ENCODE results near the gene NDP.

The NDP gene

GRCh38 chrX:43973249-43974099 lies at the start of gene NDP:
Gene NDP (minus strand): TSS chrX:43973390. CDS start chrX:43958645, 14,745 bp downstream.
- intact Hi-C loops (cut with DNase I) = no loop called here

DNA sequence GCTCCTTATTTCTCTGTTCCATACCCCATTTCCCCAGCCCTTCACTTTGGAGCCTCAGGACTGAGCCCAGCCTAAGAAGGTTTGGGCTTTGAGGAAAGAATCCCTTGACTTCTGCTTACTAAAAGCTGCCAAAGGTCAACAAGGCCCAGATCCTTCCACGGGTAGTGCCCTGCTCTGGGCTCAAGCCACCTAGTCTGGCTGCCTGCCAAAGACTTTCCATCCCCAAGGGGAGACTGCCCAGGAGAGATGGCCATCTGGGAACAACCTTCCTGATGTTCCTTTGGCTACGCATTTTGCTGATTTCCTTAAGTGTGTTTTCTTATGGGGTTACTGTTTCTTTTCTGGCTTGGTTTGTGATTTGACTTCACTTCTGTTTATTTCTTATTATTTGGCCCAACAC lies 49.8 kb upstream of the NDP start:
- peak in 1 of 10 donors; percentile 71 for DNase-seq
- intact Hi-C loops (cut with DNase I) = no loop called here

More at GRCh38 chrX:43973249-43974099, at the start of gene NDP:
- peak in 6 of 10 donors; percentile 33 to 89 (median 60) for DNase-seq

GRCh38 chrX:44020693-44021092 lies 47.5 kb upstream of the NDP start:
- no peak for DNase-seq
- intact Hi-C loops (cut with DNase I) = no loop called here

GRCh38 chrX:44019911-44020310 lies 46.7 kb upstream of the NDP start:
- intact Hi-C loops (cut with DNase I) = no loop called here
- no peak for DNase-seq

DNA sequence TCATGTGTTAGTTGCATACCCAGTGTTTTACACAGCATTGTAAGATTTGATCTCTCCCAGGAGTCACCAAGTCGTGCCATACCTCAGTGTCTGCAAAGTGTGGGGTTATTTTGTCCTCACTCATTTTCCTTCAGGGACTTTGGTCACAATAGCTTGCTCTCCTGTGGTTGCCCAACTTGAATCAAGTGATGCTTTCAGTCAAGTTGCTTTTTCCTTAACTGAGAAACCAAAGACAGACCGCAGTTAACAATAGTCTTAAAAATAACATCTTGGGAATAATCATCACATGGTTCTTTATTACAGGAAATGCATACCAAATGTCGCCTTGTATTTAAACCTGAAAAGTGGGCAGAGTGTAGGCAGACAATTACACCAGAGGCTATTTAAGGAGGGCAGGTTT lies 44.5 kb upstream of the NDP start:
- DNase-seq = no peak
- intact Hi-C loops (cut with DNase I) = no loop called here

DNA sequence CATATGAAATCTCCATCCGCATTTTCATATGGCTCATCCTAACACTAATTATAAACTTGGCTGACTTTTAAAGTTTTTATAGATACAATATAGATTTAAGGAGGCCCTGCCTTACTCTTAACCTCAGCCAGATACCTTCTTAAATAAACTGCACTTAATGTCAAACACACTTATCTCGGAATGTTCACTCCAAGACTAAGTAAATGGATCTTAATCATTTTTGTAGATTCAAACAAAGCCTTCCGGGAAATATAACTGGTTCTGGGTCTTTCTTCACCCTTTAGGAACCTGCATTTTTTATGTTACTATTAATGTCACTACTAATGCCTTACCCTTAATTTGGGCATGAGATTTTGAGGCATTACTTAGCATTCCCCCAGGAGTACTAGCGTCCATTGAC lies 43.7 kb upstream of the NDP start:
- intact Hi-C loops (cut with DNase I) = no loop called here
- DNase-seq = no peak

GRCh38 chrX:44012484-44013096 lies 39.4 kb upstream of the NDP start:
- intact Hi-C loops (cut with DNase I) = no loop called here
- DNase-seq = no peak

DNA sequence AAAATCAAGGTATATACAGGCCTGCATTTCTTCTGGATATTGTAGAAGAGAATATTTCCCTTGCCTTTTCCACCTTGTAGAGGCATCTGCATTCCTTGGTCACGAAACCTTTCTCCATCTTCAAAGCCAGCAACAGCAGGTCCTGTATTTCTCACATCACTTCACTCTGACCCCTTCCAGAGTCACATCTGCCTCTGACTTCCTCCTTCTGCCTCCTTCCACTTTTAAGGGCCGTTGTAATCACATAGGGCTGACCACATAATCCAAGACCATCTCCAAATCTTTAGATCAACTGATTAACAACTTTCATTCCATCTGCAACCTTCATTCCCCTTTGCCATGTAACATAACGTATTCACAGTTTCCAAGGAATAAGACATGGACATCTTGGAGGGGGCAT lies 38.3 kb upstream of the NDP start:
- DNase-seq = no peak
- intact Hi-C loops (cut with DNase I) = no loop called here

- no peak for DNase-seq
- intact Hi-C loops (cut with DNase I) = no loop called here
Measured at GRCh38 chrX:44010626-44011025, 37.4 kb upstream of the NDP start.

DNA sequence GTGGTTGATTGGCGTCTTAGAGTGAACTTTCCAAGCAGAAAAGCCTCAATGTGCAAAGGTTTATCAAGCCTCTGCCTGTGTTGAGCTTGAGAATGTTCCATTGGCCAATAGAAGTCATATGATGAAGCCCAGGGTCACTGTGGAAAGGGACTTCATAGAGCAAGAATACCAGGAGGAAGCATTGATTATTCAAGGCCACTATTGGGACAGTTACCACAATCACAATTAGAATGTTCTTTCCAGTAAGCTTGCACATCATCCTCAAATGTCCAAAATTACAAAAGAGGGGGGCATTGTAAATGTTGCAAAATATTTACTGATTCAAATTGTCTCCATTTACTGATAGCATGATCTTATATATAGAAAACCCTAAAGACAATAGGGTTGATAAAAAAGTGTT lies 32.9 kb upstream of the NDP start:
- no peak for DNase-seq
- intact Hi-C loops (cut with DNase I) = no loop called here

- intact Hi-C loops (cut with DNase I) = no loop called here
- peak in 3 of 10 donors; percentile 6 to 64 (median 53) for DNase-seq
Measured at GRCh38 chrX:44003975-44004374, 30.8 kb upstream of the NDP start.

- DNase-seq = no peak
- intact Hi-C loops (cut with DNase I) = no loop called here
Measured at GRCh38 chrX:44002567-44002966, 29.4 kb upstream of the NDP start.

- DNase-seq = no peak
- intact Hi-C loops (cut with DNase I) = no loop called here
Measured at GRCh38 chrX:43998374-43998773, 25.2 kb upstream of the NDP start.

DNA sequence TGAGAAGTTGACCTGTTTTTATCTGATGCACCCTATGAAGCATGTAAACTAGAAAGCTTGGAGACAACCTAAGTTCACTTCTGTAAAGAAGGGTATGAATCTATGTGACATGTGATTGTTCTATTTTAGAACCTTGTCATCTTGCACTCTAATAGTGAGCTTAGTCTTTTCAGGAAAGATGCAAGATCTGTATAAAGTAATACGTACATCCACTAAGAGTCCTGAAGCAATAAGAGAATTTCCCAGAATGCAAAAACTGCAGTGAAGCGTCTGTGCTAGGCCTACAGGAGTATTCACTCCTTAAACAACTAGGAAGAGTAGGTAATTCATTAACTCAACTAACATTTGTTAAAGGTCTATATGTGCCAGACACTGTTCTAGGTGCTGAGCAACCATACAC lies 23.3 kb upstream of the NDP start:
- intact Hi-C loops (cut with DNase I) = no loop called here
- no peak for DNase-seq

DNA sequence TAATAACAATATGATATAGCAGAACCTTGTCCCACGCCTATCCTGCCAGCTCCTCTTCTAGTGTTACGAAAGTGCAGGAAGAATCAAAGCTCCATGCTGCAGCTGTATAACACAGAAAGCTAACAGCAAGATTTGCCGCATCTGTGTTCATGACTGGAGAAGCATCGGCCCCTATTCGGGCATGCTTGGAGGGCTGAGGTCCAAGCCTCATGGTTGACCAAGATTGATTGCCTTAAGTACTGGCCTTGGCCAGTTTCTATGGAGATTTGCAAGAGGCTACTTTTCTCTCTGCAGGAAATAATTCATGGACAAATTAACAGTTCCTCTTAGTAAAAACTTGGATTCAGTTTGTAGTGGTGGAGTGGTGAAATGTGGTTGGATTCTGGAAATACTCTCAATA lies 12.9 kb upstream of the NDP start:
- intact Hi-C loops (cut with DNase I) = no loop called here

DNA sequence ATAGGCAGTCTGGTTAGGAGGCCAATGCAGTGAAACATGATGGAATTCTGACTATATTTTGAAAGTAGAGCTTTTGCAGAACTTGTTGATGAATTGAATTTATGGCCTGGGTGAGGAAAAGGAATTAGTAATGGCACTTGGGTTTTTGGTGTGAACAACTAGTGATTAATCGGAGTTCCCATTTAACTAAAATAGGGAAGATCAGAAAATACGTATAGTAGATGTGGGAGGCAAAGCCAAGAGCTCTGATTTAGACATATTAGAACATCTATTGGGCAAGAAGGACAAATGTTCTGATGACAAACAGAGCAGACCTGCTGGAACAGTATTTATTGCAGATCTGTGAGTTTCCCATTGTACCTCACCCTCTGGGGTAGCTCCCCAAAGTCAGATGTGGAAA lies 12.3 kb upstream of the NDP start:
- no peak for DNase-seq
- intact Hi-C loops (cut with DNase I) = no loop called here

More for the DNA sequence above, 12.9 kb upstream of the NDP start:
- no peak for DNase-seq

DNA sequence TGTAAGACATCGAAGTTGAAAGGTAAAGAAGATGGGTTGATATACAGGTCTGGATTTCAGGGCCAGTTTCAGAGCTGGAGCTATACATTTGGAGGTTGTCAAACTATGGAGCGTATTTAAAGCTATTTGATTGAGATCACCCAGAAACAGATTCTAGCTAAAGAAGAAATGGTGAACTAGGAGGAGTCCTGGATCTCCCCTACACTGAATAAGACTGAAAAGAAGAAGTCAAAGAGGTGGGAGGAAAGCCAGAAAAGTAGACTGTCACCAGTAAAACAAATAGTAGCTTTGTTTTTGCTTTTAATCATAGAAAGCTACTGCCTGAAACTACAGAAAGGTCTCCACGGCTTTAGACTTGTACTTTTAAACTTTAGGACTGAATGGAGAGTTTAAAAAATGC lies 5.0 kb upstream of the NDP start:
- intact Hi-C loops (cut with DNase I) = no loop called here
- no peak for DNase-seq

DNA sequence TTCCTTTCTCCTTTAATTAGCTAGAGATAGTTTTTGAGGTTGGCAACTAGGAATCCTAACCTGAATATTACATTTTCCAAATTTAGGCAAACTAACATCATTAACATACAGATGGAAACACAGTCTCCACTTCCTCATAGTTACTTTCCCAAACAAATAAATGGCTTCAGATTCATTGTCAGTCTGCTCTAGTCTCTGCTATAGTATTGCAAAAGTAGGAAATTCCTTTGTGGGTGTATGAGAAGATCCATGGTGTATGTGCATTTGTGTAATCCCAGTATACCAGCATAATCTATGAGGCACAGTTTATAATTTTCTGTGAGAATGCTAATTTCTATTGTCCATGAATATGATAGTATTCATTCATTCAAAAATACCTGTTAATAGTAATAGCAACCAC lies 3.0 kb upstream of the NDP start:
- intact Hi-C loops (cut with DNase I) = no loop called here
- no peak for DNase-seq

DNA sequence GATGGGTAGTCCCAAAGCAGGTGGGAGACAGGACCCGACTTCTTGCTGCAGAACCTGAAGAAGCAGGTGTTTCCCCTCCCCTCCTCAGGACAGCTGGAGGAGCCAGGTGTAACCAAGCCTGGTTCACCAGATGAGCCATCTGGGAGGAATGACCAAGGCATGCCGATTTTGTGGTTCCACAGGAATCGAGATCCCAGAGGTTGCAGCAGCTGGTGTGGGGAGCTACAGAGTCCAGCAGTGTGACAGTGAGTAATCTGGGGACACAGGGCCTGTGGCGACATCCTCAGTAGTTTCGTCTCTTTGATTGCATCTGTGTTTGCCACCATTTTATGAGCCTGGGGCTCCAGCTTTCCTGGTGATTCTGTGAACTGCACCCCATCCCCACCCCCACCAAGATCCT lies 2.6 kb upstream of the NDP start:
- intact Hi-C loops (cut with DNase I) = no loop called here
- no peak for DNase-seq

GRCh38 chrX:43974741-43975465 lies 1.7 kb upstream of the NDP start:
- no peak for DNase-seq
- intact Hi-C loops (cut with DNase I) = no loop called here

GRCh38 chrX:43974100-43974475 lies 898 bp upstream of the NDP start:
- DNase-seq = no peak
- intact Hi-C loops (cut with DNase I) = no loop called here
